Embryonic facial prominence (tissue), 1 donor: ENCODE measurements around the gene FHIT.

ENCODE experiments used
- DNase-seq: peaks from one replicate; pipeline ENCODE4 v3.0.0-alpha.2; 2016; ENCODE audit errors: extremely low spot score

FHIT gene

GRCh38 chr3:60169755-60170154 lies 1081.5 kb downstream of the FHIT start:
- no peak for DNase-seq

- no peak for DNase-seq
These were observed 1084.1 kb downstream of the FHIT start for GRCh38 chr3:60167186-60167585.

DNA sequence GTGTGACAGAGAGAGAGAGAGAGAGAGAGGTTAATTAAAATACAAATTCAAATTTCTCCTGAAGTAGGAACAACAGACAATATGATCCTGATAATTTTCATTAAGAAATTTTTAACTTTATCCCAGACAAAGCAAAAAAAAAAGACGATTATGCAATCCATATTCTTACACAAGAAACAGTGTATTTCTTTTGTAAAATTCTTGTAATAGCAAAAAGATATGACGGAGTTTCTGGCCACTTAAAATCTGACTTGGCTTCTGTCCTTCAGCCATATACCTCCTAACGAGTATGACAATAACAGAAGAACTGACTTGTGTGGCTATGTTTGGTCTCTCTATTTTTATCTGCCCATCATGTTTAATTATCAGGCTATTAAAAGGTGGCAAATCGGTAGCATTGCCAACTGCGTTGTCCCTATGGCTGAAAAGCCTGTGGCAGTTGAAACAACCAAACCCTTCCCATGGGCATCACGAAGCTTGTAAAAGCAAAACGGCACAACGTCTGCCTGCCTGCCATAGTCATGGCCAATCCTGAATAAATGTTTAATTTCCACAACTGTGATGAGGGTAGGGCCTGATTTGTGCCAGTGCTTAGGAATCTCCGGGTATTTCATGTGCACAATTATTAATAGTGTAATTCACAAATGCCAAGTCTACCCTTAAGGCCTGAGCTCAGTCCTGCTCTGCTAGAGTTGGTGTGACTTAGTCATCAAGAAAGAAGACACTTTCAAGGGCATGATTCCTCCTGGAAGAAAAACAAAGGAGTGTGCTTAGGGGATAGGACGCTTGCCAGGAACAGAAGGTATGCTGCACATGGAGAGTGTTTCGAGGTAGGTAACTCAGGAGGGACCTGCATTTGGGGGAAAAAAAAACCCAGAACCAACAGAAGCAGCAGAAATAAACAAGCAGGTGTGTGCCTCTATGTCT lies 1090.2 kb downstream of the FHIT start:
- DNase-seq: no peak

DNA sequence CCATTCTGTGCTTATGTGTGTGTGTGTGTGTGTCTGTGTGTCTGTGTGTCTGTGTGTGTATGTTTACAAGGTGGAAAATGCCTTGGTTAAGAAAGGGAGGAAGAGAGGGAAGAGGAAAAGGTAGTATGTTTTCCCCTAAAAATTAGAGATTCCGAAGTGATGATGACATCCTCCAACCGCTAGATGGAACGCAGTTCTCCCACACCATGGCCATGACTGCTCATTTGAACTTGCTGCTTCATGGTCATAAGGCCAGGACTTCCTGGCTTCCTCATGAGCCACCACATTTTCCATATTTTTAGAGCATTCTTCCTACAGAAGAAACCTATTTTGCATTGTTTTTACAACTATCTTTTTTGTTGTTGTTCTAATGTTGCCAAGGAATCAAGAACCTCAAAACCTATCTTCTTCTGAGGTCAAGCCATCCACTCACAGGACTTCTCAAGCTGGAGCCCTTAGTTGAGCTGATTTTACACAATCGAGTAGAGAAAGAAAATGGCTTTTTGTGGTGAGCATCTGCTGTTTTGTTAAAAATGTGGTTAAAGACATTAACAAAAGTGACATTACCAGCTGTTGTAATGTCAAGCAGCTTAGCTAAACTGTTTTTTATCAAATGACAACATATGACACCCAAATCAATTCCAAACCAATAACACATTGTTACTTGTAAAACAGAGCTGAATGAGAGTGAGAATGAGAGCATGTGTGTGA lies 1091.0 kb downstream of the FHIT start:
- no peak for DNase-seq

DNA sequence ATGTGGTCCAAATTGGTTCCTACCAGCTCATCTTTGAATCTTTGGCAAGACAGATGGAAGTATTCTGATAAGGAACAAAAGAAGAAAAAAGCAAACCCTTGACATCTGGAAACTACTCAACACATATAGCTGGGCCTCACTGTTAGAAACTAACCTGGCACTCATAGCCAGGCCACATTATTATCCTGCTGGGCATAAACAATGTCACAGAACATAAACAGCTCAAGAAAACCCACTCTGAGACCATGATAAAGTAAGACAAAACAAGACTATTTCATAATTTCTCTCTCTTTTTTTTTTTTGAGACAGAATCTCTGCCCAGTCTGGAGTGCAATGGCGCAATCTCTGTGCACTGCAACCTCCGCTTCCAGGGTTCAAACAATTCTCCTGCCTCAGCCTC lies 1093.2 kb downstream of the FHIT start:
- no peak for DNase-seq

DNA sequence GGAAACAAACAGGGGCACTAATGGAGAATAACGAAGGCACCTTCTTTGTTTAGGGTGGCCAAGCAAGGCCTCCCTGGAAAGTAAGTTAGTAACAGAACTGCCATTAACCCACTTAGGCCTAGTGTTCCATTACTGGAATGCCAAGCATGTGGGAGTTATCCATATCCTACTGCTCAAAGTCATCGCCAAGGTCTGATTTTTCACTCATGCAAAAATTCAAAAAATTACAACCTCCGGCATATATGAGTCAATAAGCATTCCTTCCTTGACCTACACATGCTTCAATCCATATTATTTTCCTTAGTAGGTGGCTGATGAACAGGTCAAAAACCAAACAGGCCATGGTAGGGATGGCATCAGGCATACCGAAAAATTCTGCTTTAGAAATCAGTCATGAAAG lies 1097.2 kb downstream of the FHIT start:
- no peak for DNase-seq

DNA sequence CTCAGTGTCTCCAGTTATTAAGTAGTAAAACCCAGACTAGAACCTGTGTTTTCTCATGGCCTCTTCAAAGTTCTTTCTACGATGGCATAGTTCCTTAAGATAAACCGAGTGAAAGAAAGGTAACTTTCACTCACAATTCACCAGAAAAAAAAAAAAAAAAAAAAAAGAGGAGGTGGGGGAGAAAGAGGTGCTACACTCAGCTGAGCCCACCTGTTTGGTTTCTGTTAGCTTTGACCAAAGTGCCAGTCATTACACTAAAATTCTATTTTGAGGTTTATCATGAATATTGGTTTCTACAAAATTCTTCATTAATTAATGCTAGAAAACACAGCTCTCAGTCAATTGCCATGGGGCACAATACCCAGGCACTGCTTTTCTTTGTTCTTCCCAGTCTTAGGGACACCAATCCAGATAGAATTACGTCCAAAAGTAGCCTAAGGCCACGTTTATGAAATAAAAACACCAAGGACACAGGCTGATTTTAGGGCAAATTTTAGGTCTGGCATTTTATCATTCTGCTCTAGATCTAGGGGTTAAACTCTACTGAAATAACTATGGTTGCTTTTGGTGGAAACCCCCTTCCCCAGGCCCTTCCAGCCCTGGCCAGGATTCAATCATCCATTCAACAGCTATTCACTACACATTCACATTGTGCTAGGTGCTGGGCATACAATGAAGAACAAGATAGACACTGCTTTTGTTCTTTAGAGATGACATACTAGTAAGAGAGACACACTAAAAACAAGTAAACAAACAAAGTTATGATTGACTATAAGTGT lies 1097.8 kb downstream of the FHIT start:
- no peak for DNase-seq

GRCh38 chr3:60149501-60149900 lies 1101.8 kb downstream of the FHIT start:
- no peak for DNase-seq

GRCh38 chr3:60147249-60147950 lies 1103.9 kb downstream of the FHIT start:
- no peak for DNase-seq

DNA sequence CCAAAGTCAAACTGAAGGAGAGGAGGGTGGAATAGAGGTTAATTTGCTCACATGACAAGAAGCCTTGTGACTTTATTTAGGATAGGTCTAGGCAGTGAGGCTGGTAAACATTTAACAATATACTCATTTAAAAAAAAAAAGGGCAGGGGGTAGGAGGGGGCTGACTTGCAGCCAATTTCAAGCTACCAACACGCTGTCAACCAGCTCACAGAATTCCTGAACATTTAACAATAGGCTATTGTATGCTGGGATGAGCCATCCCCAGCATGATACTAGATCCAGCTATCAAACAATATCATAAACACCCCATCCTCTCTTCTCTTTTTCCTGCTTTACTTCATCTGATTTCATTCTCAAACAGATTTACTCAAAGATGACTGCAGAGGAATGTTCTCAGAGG lies 1105.1 kb downstream of the FHIT start:
- no peak for DNase-seq

- no peak for DNase-seq
These were observed 1107.2 kb downstream of the FHIT start for GRCh38 chr3:60144071-60144470.

DNA sequence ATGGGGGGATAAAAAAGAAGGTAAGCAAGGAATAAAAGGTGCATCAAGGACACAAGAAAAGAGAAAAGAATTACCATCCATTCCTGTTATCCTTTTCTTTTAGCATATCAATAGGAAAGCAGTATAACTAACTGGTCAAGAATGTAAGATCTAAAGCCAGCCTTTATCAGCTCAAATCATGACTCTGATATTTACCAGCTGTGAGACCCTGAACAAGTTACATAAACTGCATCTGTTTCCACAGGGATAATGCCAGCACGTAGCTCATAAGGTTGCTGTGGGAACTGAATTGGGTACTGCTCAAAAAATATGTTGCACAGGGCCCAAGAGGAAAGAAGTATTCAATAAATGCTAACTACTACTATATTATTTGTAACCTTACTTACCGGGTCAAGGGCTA lies 1109.2 kb downstream of the FHIT start:
- no peak for DNase-seq

DNA sequence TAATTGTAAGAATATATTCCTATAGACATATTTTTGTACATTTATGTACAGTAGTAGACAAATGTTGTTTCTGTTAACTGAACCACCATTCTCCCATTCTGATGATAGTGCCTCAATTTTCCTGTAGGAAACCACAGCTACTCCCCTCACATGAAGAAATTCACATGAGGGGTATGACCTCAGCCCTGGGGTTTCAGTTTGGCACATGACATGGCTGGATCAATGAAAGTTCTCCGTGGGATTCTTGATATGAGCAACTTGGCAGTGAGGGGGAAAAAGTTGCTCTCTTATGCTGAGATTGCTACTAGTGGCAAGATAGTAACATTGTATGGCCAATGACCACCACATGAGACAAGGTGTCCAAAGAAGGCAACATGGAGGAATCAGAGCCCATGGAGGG lies 1111.1 kb downstream of the FHIT start:
- no peak for DNase-seq

- no peak for DNase-seq
These were observed 1114.7 kb downstream of the FHIT start for GRCh38 chr3:60136601-60137000.

GRCh38 chr3:60135474-60135873 lies 1115.8 kb downstream of the FHIT start:
- DNase-seq: no peak

DNA sequence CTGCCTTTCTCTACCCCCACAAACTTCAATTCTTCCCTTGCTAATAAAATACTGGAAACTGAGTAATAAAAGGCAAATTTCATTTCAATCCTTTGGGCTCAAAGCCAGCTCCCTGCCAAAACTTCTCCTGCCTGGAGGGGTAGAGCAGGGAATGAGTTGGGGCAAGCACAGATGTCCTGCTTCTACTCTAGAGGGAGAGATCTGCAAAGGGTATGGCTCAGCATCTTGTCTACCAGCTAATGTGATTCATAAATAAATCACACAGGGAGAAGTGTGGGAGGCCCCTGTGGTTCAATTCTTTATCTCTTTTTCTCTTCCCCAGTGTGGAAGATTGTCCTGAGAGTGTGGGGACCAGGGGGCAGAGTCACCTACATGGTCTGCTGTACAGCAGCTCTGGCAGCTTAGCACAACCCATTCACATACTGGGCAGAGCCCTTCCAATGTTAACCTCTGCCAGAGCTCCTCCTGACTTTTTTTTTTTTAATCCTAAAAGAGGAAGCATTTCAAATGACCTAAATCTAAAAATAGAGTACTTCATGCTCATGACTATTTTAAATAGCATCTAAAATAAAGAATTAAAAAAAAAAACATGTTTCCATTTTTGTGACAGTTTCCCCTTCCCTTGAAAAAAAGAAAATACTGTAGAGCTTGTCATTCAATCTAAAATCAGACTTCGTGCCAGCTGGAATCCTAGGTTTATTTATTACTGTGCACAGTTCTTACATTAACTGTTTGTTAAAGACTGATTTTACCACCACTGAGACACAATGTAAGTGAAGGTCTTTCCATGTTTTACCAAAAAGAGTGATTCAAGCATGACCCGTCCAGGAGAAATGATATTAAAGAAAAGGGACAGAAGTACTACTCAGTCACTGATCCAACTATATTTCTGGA lies 1117.7 kb downstream of the FHIT start:
- DNase-seq: no peak

- no peak for DNase-seq
These were observed 1119.6 kb downstream of the FHIT start for GRCh38 chr3:60131618-60132017.

- DNase-seq: no peak
These were observed 1124.5 kb downstream of the FHIT start for GRCh38 chr3:60126511-60127304.

DNA sequence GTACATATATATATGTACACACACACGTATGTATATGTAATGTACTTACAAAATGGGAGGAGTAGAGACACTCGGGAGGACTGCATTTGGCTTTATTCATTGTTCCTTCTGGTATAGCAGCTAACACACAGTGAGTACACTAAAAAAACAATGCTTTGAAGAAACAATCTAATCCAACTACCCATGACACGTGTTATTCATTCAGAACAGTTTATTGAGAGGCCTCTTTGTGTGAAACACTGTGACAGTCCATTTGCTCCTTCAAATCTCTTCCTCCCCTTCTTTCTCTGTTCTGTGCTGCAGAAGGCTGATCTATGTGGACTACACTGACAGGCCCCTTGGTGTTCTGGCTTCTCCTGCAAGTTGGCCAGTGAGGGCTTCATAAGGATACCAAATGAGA lies 1125.6 kb downstream of the FHIT start:
- no peak for DNase-seq

DNA sequence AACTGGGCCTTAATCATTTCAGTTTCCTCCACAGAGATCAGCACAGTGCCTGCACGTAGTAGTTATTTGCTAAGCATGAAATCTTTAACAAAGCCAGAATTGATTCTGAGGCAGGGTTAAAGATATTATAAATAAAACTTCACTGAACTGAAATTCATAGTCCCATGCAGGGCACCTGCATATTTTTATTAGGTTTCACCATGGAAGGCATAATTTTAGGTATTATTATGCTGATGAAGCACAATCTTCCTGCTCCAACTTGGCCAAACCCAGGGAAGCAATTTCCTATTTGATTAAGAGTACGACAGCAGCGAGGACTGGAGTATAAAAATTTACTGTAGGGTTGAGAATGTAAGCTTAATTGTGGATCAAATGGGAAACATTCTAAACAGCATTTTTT lies 1131.0 kb downstream of the FHIT start:
- DNase-seq: no peak
